Endothelial cell (in vitro differentiated cells): ENCODE results near the gene NEDD9. TPM values are rescaled to one million over a fixed set of nuclear protein-coding genes. Genes with fewer than 3 reads are reported as not detected.

Experiments
- DNase-seq: peaks from one replicate; pipeline ENCODE4 v3.0.0; 2021; ENCODE audit warnings: low spot score
- H3K27ac Mint-ChIP-seq: one replicate; pipeline ENCODE4 v1.8.0; 2021; ENCODE audit warnings: mixed read lengths, inconsistent platforms; ENCODE audit not compliant: unreplicated experiment
- H3K27me3 Mint-ChIP-seq: one replicate; pipeline ENCODE4 v1.8.0; 2021; ENCODE audit warnings: mild to moderate bottlenecking, moderate library complexity, mixed read lengths, inconsistent platforms; ENCODE audit not compliant: unreplicated experiment
- H3K36me3 Mint-ChIP-seq: one replicate; pipeline ENCODE4 v1.8.0; 2021; ENCODE audit warnings: mild to moderate bottlenecking, low read depth, mixed read lengths, inconsistent platforms; ENCODE audit not compliant: unreplicated experiment
- H3K4me1 Mint-ChIP-seq: one replicate; pipeline ENCODE4 v1.8.0; 2021; ENCODE audit warnings: mild to moderate bottlenecking, mixed read lengths, inconsistent platforms; ENCODE audit not compliant: unreplicated experiment
- H3K4me3 Mint-ChIP-seq: one replicate; pipeline ENCODE4 v1.8.0; 2021; ENCODE audit warnings: mild to moderate bottlenecking, mixed read lengths, inconsistent platforms; ENCODE audit not compliant: unreplicated experiment
- H3K9me3 Mint-ChIP-seq: one replicate; pipeline ENCODE4 v1.8.0; 2021; ENCODE audit warnings: mixed read lengths, inconsistent platforms; ENCODE audit not compliant: unreplicated experiment
- CTCF ChIP-seq: fragments of 200-600 bp; sonication (generic); IDR thresholded peaks from one replicate; pipeline ENCODE4 v1.5.0; 2021; ENCODE audit warnings: antibody characterized with exemption; ENCODE audit not compliant: unreplicated experiment
- total RNA-seq: library from RNA; stranded (reverse); fragmentation: NEBNext Ultra II Directional; extraction: Animal tissue kit (Norgen Biotek cat#: 25700); gene quantifications from one replicate; pipeline ENCODE4 v1.2.1, GENCODE V29; 2021; ENCODE audit not compliant: unreplicated experiment

The NEDD9 gene
- total RNA-seq, 1 donor from 2014 or later = 3.2 TPM

- Mint-ChIP-seq H3K27me3 (no peaks in the 10 kb centered on the region), H3K27ac (no peak overlapping the region), H3K9me3 (no peaks in the 10 kb centered on the region), H3K4me3 (no peak overlapping the region), H3K4me1 (peaks cover 2% of the 10 kb centered on the region), H3K36me3 (no peaks in the 10 kb centered on the region)
- TF ChIP-seq CTCF = no peak
- DNase-seq = no peak
Measured at GRCh38 chr6:11183761-11184362, 48.6 kb downstream of the NEDD9 start.

GRCh38 chr6:11181478-11182136 lies 50.9 kb downstream of the NEDD9 start:
- no peak for DNase-seq
- Mint-ChIP-seq H3K4me1 (peaks cover 2% of the 10 kb centered on the region), H3K9me3 (no peaks in the 10 kb centered on the region), H3K4me3 (no peak overlapping the region), H3K36me3 (no peaks in the 10 kb centered on the region), H3K27ac (no peak overlapping the region), H3K27me3 (no peaks in the 10 kb centered on the region)
- no peak for TF ChIP-seq CTCF

GRCh38 chr6:11179419-11180202 lies 52.9 kb downstream of the NEDD9 start:
- Mint-ChIP-seq H3K27me3 (no peaks in the 10 kb centered on the region), H3K36me3 (no peaks in the 10 kb centered on the region), H3K9me3 (no peaks in the 10 kb centered on the region), H3K4me1 (peaks cover 2% of the 10 kb centered on the region), H3K27ac (no peak overlapping the region), H3K4me3 (no peak overlapping the region)
- no peak for DNase-seq
- TF ChIP-seq CTCF = no peak

- H3K9me3 Mint-ChIP-seq = no peaks in the 10 kb centered on the region
- H3K4me3 Mint-ChIP-seq = no peak overlapping the region
- peaks cover 2% of the 10 kb centered on the region for H3K4me1 Mint-ChIP-seq
- H3K36me3 Mint-ChIP-seq = no peaks in the 10 kb centered on the region
- no peak for TF ChIP-seq CTCF
- no peak for DNase-seq
- peaks cover 1% of the 10 kb centered on the region for H3K27me3 Mint-ChIP-seq
- no peak overlapping the region for H3K27ac Mint-ChIP-seq
Measured at GRCh38 chr6:11179088-11179418, 53.4 kb downstream of the NEDD9 start.

- no peaks in the 10 kb centered on the region for H3K9me3 Mint-ChIP-seq
- peaks cover 2% of the 10 kb centered on the region for H3K27me3 Mint-ChIP-seq
- no peak overlapping the region for H3K27ac Mint-ChIP-seq
- H3K4me1 Mint-ChIP-seq = peaks cover 6% of the 10 kb centered on the region
- no peak overlapping the region for H3K4me3 Mint-ChIP-seq
- no peak for TF ChIP-seq CTCF
- no peaks in the 10 kb centered on the region for H3K36me3 Mint-ChIP-seq
- no peak for DNase-seq
Measured at GRCh38 chr6:11177271-11177670, 55.2 kb downstream of the NEDD9 start.
